A549 treated with ZK216348 at 1 μM for 4 hours (cell line): ENCODE measurements around the gene SUN2. TPM values are rescaled to one million over a fixed set of nuclear protein-coding genes. Genes with fewer than 3 reads are reported as not detected.

Source experiments
- total RNA-seq: library from RNA; stranded (reverse); fragments of 200-300 nt; extraction: Qiagen RNA extraction; gene quantifications from 5 replicates; pipeline ENCODE4 v1.2.3, GENCODE V29; 2022; ENCODE audit warnings: low read depth

The SUN2 gene, protein sequence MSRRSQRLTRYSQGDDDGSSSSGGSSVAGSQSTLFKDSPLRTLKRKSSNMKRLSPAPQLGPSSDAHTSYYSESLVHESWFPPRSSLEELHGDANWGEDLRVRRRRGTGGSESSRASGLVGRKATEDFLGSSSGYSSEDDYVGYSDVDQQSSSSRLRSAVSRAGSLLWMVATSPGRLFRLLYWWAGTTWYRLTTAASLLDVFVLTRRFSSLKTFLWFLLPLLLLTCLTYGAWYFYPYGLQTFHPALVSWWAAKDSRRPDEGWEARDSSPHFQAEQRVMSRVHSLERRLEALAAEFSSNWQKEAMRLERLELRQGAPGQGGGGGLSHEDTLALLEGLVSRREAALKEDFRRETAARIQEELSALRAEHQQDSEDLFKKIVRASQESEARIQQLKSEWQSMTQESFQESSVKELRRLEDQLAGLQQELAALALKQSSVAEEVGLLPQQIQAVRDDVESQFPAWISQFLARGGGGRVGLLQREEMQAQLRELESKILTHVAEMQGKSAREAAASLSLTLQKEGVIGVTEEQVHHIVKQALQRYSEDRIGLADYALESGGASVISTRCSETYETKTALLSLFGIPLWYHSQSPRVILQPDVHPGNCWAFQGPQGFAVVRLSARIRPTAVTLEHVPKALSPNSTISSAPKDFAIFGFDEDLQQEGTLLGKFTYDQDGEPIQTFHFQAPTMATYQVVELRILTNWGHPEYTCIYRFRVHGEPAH
- total RNA-seq = 17.8 to 40.7 TPM (median 36.7 TPM) in 5 replicates

DNA sequence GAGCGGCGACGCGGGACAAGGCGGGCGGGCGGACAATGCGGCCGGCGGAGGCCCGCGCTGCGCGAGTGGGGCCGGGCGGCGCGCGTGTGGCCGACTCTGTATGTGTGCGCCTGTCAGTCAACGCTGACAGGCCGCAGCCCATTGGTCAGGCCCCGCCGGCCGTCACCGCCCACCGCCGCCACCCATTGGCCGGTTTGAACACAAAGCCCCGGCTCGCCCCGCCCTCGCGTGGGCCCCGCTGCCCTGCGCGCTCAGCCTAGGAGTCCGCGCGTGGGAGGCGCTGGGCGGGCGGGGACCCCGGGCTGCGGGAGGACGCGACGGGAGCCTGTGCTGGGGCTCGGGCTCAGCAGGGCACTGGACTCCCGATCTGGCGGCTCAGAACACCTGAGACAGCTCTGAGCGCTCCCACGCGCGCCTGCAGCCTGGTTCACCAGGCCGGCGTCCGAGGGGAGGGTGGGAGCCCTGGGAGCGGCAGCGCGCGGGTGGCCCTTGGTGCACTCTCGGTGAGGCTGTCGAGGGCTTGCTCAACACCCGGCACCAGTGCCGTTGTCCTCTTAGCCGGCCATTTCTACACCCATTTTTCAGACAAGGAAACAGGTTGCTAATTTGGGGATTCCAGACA lies at the start of gene SUN2:
TSS of gene SUN2 (minus strand) at position 88 of the 622 bp plus-strand sequence. CDS start 3,370 bp downstream, outside the sequence.

DNA sequence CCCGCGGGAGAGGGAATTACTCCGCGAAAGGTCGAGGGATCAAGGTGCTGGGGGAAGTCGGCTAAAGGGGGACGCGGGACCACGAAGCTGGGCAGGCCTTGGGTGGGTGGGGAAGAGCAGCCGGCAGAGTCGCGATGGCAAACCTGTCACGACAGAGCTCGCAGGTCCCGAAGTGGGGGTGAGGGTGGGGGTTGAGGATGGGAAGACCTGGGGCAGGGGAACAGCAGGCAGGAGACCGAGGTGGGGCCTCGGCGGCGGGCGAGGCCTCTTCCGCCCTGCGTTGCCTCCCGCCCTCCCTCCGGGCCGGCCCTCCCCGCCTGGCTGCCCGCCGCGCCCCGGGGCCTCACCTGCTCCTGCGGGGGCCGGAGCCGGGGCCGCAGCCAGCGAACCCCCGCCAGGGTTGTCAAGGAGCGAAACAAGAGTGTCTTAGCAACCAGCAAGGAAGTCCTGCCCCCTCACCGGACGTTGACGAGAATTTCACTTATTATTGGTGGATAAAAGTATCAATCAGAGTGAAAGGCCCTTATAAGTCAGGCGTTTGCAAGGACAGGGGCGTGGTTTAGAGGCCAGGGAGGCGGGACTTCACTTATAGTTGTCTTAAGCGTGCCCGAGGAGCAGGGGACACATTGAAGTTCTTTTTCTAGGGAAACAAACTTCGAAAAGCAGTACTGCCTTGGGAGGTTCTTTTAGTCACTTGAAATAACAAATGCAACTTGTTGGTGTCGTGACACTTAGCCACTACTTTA lies 38.1 kb upstream of the SUN2 start, which contains the start of gene DNAL4:
TSS of gene DNAL4 (minus strand) at position 423 of the 746 bp plus-strand sequence. CDS start 11,412 bp downstream, outside the sequence.

DNA sequence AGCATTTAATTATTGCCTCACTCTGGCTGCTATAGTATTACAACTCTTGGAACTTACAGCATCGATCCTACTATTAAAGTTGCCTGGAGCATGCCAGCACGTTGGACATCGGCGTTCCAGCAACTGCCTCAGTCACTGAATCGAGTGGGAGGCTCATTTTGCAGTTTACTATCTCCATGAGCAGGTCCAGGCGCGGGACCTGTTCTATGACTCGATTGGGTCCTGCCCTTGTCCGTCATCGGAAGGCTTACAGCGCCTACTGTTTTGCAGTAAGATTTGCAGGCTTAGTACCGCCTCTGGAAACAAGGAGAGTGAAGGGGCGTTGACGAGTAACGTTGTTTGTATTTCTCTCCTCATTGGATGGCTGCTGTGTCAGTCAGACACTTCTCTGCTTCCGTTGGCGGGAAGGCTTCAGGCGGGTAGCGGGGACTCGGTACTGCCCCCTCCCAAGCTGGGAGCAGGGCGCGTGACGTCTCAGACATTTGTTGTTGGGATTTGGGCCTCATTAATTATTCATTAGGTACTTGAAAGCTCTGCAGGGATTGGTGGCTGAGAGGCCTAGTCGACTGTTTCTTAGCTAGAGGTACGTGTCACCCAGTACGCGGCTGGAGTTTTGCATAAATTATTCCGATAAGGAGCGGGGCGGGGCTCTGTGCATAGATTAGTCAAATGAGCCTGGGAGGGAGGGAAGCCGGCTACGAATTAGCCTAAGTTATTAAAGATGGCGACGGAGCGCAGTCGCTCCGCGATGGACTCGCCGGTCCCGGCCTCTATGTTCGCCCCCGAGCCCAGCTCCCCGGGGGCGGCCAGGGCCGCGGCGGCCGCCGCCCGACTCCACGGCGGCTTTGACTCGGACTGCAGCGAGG lies 50.3 kb downstream of the SUN2 start, which contains the start of gene GTPBP1:
TSS of gene GTPBP1 (plus strand) at position 710 of the 866 bp plus-strand sequence. CDS start at position 722, 12 bp downstream.

DNA sequence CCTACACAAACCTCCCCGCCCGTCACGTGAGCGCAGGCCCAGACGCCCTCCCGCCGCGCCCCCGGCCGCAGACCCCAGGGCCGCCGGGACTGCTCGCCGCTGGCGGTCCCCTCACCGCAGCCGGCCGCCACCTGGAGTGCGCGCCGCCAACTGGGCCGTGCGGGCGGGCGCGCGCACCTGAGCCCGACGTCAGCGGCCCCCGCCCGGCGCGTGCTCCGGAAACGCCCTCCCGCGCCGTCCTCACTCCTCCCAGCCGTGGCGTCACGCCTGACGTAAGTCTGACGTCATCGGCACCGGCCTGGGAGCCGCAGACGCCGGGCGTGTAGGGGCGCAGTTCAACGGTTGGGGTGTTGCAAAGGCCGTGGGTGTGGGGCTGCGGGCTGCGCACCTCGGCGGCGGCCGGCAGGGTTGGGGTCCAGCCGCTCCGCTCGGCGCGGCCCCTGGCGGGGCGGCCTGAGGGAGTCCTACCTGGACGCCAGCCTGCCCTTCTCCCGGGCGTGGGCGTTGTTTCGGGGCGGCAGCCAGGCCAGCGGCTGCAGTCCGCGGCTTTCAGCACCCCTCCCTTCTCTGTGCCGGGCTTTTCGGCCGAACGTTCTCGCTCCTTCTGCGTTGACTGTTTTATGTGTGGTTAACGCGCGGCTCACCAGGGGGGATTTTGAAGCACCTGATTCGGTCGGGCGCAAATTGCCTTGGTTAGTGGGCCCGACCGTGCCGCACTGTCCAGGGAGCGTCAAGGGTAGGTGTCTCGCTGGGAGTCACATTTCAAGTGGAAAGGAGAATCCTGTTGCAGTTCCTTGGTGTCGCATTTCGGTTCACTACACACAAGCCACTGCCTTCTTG lies 54.8 kb downstream of the SUN2 start, which contains the start of gene JOSD1:
TSS of gene JOSD1 (minus strand) at position 155 of the 840 bp plus-strand sequence. CDS start 956 bp downstream, outside the sequence.

Other genes with a start within 250 kb of the SUN2 start
- 86.7 to 106 TPM (median 94.2 TPM) in 5 replicates for gene DDX17, start 249.7 kb downstream of the SUN2 start, total RNA-seq
- gene DMC1, start 185.8 kb downstream of the SUN2 start, total RNA-seq = 2.4 to 5.4 TPM (median 3.3 TPM) in 5 replicates
- 0.68 to 1.1 TPM (median 0.95 TPM) in 5 replicates for gene FAM227A, start 99.6 kb downstream of the SUN2 start, total RNA-seq
- 13.4 to 16.4 TPM (median 15.6 TPM) in 5 replicates for gene CBY1, start 99.4 kb downstream of the SUN2 start, total RNA-seq
- gene TOMM22, start 74.0 kb downstream of the SUN2 start, total RNA-seq = 70.3 to 83.6 TPM (median 73.2 TPM) in 5 replicates
- gene JOSD1, start 55.1 kb downstream of the SUN2 start, total RNA-seq = 27.4 to 34.4 TPM (median 32.0 TPM) in 5 replicates
- 5.4 to 11.2 TPM (median 10.0 TPM) in 5 replicates for gene GTPBP1, start 50.1 kb downstream of the SUN2 start, total RNA-seq
- gene DNAL4, start 38.1 kb upstream of the SUN2 start, total RNA-seq = 7.4 to 11.9 TPM (median 11.4 TPM) in 5 replicates
- 8.3 to 15.1 TPM (median 11.2 TPM) in 5 replicates for gene NPTXR, start 88.0 kb upstream of the SUN2 start, total RNA-seq
- 20.3 to 34.4 TPM (median 30.8 TPM) in 5 replicates for gene CBX6, start 116.2 kb upstream of the SUN2 start, total RNA-seq
- gene APOBEC3A, start 201.6 kb upstream of the SUN2 start, total RNA-seq = not detected in 5 replicates
- 26.1 to 35.6 TPM (median 27.5 TPM) in 5 replicates for gene APOBEC3B, start 226.3 kb upstream of the SUN2 start, total RNA-seq